ENCODE measurements around the gene SNAP25.

SNAP25 gene

DNA sequence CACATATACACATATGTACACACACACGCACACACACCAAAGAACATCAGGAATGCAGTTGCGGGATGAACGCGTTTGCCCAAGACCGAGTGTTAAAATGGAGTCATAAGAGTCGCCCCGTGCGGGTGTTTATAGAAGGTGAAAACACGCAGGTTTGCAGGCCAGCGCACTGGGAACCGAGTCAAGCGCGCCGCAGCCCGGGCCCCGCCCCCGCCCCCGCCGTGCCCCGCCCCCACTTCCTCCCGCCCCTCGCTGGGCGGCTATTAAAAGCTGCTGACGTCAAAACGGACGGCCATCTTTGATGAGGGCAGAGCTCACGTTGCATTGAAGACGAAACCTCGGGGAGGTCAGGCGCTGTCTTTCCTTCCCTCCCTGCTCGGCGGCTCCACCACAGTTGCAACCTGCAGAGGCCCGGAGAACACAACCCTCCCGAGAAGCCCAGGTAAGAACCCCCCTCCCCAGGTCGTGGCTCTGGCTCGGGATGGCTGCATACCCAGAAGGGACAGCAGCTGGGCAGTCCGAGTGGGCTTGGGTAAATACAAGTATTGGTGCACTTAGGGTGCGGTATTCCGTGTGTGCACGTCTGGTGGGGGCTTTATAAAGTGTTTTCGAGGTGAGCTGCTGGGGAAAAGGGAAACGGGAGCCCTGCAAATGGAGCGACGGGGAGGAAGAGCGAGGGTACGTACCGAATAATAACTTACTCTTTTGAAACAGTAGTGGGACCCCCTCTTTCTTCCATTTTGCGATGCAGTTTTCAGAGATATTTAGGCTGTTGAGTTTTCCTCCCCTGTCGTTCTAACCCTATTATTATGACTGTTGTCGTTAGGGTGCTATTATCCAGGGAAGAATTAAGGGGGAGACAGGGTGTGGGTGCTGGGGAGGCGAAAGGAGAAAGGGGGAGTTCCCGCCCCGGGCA is at the start of gene SNAP25:
Gene SNAP25, plus strand, starts transcription at position 295 of the 916 bp plus-strand sequence. CDS start 56,662 bp downstream, outside the sequence.
- DNase-seq (ENCODE audit: low read depth): peak; percentile 22

DNA sequence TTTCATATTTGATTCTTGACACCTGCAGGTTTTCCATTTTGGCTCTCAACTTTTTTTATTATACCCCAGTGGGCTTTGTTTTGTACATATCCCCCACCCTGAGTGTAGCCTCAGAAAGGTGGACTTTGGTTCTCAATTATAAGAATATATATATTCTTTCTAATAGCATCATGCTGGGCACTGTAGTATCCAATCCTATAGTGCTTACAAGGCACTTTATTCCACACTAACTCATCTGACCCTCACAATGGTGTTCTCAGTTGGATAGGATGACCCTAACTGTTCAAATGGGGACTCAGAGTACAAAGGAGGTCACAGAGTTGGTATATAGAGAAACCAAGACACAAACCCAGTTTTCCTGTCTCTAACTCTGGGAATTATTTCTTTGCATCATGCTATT is 48.9 kb upstream of the SNAP25 start:
- DNase-seq (ENCODE audit: low read depth): no peak

DNA sequence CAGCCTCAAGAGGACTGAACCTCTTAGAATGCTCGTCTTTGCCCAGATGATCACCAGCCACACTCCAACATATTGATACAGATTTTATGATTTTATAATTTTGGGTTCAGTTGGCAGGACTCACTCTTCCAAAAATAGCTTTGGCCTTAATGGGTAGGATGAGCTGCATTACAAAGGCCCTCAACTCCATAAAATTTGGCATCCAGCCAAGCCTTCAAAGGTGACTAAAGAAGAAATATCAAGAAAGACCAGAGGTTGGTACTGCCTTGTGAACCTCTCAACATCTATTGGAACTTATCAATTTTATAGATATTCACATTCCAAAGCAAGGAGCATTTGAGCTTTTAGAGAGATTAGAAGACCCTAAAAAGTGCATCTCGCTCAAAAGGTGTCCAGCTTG is 48.4 kb upstream of the SNAP25 start:
- no peak for DNase-seq (ENCODE audit: low read depth)

DNA sequence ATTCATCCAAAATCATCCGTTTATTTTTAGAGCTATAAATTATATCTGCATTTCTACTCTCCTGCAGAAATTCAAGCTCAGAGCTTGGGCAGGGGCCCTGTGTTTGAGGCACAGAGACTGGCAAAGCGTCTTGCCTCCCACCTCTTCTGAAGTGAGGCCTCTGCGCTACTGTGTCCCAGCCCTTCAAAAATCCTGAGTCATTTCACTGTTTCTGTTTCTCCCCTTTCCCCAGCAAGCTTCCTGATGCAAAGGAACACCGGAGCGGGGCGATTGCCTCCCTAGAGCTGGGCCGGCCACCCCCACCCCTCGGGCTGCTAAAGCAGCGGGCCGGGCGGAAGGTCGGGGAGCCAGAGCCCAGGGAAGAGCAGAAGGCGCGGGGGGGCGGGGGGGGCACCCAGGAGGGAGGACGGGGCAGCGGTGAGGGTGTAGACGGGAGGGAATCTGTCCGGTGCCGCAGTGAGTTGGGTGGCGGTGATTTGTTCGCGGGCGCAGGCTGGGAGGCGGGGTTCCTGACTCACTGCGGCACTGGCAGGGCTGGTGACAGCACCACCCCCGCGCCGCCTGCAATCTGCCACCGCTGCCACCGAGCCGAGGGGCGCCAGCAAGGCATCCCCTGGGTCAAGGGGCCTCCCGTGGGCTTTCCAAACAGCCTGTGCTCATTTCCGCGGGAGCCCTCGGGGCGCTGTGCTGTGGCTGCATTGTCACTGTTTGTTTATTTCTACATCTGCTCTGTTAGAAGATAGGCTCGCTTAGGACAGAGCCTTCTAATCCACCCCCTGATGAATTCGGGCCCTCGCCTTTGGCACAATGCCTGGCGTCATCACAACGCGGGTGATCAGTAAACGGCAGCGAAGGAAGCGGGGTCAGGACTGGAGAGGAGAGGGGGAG is 46.5 kb upstream of the SNAP25 start:
- no peak for DNase-seq (ENCODE audit: low read depth)

GRCh38 chr20:10172998-10173655 is 45.5 kb upstream of the SNAP25 start:
- no peak for DNase-seq (ENCODE audit: low read depth)

- no peak for DNase-seq (ENCODE audit: low read depth)
These were observed 44.2 kb upstream of the SNAP25 start for GRCh38 chr20:10174400-10174799.

GRCh38 chr20:10177326-10177725 is 41.3 kb upstream of the SNAP25 start:
- DNase-seq (ENCODE audit: low read depth): no peak

GRCh38 chr20:10178091-10178490 is 40.5 kb upstream of the SNAP25 start:
- no peak for DNase-seq (ENCODE audit: low read depth)

DNA sequence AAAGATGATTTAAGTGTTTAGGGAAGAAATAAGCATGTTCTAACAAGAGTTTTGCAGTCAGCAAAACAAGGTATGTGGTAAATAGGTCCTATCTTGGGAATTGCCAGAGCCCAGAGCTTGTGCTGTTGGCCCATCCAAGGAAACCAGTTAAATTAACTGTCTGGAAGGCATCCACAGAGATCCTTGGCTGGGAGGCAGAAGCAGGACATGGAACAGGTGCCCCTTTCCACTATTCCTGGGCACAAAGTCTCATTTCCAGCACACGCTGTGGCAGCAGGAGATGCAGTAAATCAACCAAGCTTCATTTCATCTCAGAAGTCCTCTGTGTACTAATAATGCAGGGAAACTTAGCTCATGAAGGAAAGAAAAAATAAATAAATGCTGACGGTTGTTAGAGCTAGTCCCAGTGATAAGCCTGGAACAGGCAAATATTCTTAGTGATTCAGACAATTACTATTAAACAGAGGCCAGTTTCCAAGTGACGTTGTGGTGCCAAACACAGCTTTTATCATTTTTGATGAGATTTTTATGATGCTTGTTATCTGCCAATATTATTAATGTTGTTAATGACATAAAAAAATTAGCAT is 39.8 kb upstream of the SNAP25 start:
- DNase-seq (ENCODE audit: low read depth): no peak

DNA sequence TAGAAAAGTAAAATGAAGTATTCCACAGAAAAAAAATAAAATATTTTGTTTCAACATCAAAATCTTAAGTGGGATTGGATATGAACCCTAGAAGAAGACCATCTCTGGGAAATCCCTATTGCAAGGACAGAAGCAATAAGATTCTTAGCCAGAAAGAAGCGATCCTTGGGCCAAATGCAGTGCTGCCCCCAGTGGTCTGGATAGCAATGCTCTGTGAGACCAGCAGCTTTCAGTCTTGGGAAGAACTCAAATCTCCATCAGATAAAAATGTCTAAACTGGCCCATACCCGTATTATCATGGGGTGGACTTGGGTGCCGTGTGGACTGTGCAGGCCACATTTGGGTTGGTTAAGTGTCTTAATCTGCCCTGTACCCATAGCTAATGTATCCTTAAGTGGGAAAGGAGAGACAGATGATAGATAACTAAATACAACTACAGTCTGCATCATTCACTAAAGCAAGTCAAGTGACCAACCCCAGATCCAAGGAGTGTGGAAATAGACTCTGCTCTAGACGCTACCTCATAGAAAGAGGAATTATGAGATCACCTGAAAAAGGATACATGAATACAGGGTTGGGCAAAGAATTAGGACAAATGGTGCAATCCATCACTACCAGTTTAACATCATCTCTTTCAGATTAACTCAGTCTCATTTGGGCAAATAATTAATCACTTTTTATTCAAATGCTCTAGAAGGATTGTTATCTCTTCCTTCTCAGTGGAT is 38.9 kb upstream of the SNAP25 start:
- DNase-seq (ENCODE audit: low read depth): no peak

DNA sequence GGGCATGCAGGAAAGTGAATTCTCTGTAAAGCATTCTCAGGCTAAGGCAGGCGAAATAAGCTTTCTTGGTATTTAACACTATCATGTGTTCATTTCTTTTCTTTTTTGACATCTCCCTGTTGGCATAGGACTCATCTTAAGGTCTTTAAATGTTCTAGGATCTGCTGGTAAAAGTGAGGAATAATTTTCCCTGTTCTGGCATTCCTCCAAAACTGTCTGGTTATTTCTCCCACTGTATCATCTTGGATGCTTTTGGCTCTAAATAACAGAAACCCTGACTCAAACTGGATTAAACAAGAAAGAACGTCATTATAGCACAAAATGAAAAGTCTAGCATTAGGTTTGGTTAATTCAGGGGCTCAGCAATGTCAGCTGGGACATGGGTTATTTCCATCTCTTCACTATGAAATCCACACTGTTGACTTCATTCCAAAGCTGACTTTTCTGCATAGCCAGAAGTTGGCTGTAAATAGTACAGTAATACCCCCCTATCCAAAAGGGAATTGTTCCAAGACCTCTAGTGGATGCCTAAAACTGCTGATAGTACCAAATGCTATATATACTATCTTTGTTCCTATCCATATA is 37.9 kb upstream of the SNAP25 start:
- no peak for DNase-seq (ENCODE audit: low read depth)

DNA sequence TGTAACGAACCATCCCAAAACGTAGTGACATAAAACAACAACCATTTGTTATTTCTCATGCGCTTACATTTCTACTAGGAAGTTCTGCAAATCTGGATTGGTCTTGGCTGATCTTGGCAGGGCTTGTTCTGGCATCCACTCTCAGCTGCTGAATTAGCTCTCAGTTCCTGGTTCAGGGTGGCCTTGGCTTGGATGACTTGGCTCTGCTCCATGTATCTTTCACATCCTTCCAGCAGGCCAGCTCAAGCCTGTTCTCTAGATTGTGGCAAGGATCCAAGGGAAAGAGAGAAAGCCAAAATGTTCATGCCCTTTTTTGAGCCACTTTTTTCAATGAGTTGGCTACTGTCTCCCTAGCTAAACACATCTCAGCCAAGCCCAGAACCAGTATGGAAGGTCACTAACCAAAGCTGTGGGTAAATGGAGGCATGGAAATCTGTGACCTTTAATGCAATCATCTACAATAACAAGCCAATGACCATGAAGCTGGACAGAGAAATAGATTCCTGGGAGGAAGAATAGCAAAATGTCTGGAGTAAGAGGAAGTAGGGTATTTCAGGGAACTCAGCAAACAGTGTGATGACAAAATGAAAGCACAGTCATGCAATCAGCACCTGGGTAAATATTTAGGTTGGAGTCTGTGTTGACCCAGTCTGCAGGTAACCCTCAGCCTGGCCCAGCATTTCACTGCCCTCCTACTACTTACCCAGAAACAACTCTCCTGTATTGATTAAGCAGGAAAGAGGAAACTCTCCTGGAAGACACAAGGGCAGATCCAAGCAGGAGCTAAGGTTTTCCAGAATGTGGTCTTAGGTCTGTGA is 32.7 kb upstream of the SNAP25 start:
- DNase-seq (ENCODE audit: low read depth): no peak

- no peak for DNase-seq (ENCODE audit: low read depth)
These were observed 28.2 kb upstream of the SNAP25 start for GRCh38 chr20:10190456-10190855.

- no peak for DNase-seq (ENCODE audit: low read depth)
These were observed 26.5 kb upstream of the SNAP25 start for GRCh38 chr20:10192171-10192570.

GRCh38 chr20:10194166-10194565 is 24.5 kb upstream of the SNAP25 start:
- no peak for DNase-seq (ENCODE audit: low read depth)

- DNase-seq (ENCODE audit: low read depth): no peak
These were observed 18.3 kb upstream of the SNAP25 start for GRCh38 chr20:10200330-10200729.

DNA sequence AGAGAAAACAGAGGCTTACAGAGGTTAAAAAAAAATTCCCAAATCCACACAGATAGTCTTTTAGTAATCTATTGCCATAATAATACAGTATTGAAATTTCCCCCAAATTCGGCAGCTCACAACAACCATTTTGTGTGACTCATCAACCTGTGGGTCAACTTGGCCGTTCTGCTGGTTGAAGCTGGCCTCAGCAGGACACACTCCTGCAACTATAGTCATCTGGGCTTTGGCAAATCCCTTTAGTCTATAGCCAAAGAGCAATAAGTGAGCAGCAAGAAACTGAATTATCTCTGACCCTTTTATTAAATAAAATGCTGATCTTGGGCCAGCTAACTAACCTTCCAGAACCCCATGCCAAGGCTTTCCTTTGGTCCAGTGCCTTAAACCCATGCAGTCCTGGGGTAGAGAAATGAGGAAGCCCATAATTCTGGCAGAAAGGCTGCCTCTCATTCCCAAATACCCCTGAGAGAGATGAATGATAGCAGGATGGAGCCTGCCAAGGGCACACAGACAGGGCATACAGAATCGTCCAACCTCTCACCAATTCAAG is 17.2 kb upstream of the SNAP25 start:
- DNase-seq (ENCODE audit: low read depth): no peak

DNA sequence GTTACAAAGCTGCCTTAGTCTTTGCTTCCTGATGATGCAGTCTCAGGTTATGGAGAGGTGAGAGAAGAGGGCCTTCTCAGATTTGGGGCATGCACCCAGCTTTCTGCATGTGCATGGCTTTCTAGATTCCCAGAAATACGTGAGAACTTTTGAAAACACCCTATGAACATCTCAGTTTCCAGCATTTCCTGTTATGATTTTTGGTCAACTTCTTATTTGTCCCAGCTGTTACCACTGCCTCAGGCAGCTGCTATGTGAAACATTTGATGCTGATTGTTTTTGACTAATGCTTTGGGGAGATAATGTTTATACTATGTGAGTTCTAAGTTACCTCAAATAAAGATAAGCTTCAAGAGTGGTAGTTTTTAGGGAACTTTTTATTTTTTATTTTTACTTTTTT is 9.5 kb upstream of the SNAP25 start:
- no peak for DNase-seq (ENCODE audit: low read depth)

DNA sequence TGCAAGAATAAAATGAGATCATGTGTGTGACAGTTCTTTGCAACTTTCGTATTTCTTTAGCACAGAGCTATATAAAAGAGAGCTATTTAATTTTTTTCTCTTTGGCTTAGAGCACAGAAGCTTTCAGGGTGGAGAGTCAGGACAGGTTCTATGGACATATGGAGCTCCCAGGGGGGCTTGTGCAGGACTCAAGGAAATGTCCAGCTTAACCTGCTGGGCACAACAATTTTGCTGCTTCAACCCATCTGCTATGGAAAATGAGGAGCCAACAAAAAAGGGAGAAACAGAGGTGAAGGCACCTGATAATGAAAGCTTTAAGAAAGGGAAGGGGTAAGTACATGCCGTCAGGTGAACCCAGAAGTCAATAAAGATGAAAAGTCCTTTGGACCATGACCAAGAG is 5.1 kb upstream of the SNAP25 start:
- DNase-seq (ENCODE audit: low read depth): no peak
